Spleen (tissue), 7 donors: ENCODE measurements around the gene SMG6.
A peak's percentile ranks its signal among the peaks of the same experiment; 100 is the strongest.

Experiments used
- POLR2AphosphoS5 ChIP-seq, 3 donors: sonication (generic); formaldehyde crosslinking; IDR thresholded peaks; one replicate each; pipeline ENCODE4 v1.5.1; 2017; ENCODE audit warnings: antibody characterized with exemption in 3 of 3
- TF ChIP-seq, protein P1 (sequence below), 11 experiments: fragments of 200-600 bp in 7 of 11; fragments of 450-650 bp in 4 of 11; sonication (generic) in 4 of 11; IDR thresholded peaks in 8 of 11; conservative IDR thresholded peaks in 3 of 11; 1 replicate in 7 of 11; 2 replicates in 4 of 11; pipeline versions ENCODE4 v1.4.0 to v1.8.0; 2016 to 2021; ENCODE audit warnings: antibody characterized with exemption in 11 of 11, inconsistent platforms in 4 of 11, mild to moderate bottlenecking in 1 of 11
- donor health status: DM: no; HTN: no; CAD: no; lungs with moderate emphysema.
- donor health status: DM: no; HTN: no; CAD: no.
- donor health status: DM: no; HTN: no; CAD: no.

GRCh38 chr17:2085648-2085949, 218.0 kb downstream of the SMG6 start:
- peak in 1 of 3 donors; percentile 47 for TF ChIP-seq POLR2AphosphoS5 (IDR thresholded peaks at IDR 0.05)
- TF ChIP-seq, protein P1, sequence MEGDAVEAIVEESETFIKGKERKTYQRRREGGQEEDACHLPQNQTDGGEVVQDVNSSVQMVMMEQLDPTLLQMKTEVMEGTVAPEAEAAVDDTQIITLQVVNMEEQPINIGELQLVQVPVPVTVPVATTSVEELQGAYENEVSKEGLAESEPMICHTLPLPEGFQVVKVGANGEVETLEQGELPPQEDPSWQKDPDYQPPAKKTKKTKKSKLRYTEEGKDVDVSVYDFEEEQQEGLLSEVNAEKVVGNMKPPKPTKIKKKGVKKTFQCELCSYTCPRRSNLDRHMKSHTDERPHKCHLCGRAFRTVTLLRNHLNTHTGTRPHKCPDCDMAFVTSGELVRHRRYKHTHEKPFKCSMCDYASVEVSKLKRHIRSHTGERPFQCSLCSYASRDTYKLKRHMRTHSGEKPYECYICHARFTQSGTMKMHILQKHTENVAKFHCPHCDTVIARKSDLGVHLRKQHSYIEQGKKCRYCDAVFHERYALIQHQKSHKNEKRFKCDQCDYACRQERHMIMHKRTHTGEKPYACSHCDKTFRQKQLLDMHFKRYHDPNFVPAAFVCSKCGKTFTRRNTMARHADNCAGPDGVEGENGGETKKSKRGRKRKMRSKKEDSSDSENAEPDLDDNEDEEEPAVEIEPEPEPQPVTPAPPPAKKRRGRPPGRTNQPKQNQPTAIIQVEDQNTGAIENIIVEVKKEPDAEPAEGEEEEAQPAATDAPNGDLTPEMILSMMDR (IDR thresholded peaks at IDR 0.05 in 8 of 11, conservative IDR thresholded peaks at IDR 0.05 in 3 of 11), result no peak
